ENCODE data around the gene DNAJC16. TPM values are rescaled to one million over a fixed set of nuclear protein-coding genes. Genes with fewer than 3 reads are reported as not detected.

DNAJC16 gene
- total and polyA plus RNA-seq, 5 donors: 5.4 to 22.6 (median 18.3) TPM

DNA sequence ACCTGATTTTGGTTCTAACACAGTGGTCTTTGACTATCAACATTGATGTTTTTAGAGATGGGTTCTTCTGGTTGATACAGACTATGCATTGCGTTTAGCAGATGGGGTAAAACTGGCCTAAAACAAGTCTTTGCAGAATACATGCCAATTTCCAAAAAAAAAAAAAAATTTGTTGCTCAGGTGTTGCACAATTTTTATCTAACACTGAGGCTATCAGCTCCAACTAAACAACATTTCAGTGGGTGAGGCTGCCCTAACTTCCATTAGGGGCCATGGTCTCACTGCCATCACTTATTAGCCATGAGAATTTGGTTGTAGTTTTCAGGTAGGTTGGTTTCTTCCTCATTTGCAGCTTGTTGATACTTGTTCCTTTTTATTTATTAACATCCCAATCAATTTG lies 44.2 kb downstream of the DNAJC16 start:
- Histone ChIP-seq H3K4me3 (ENCODE audit: low read length) (no peak overlapping the region), H3K27ac (ENCODE audit: low read length) (no peak overlapping the region), H3K9me3 (ENCODE audit: control insufficient read depth, low read length) (no peaks in the 10 kb centered on the region), H3K4me1 (ENCODE audit: control insufficient read depth, insufficient read depth, low read length) (peaks cover 6% of the 10 kb centered on the region), H3K27me3 (ENCODE audit: control insufficient read depth, insufficient read depth) (no peaks in the 10 kb centered on the region)
- no peak for ATAC-seq
- 98% methylated on average over 1 of the region's 1 CpG for WGBS
- intact Hi-C loops (cut with DNase I): no loop called here
- DNase-seq: no peak

- peaks cover 6% of the 10 kb centered on the region for H3K4me1 ChIP-seq (ENCODE audit: control insufficient read depth, insufficient read depth, low read length)
- no peak for ATAC-seq
- no peak overlapping the region for H3K4me3 ChIP-seq (ENCODE audit: low read length)
- DNase-seq: no peak
- no peak overlapping the region for H3K27ac ChIP-seq (ENCODE audit: low read length)
- intact Hi-C loops (cut with DNase I): no loop called here
- no peaks in the 10 kb centered on the region for H3K9me3 ChIP-seq (ENCODE audit: control insufficient read depth, low read length)
- H3K27me3 ChIP-seq (ENCODE audit: control insufficient read depth, insufficient read depth): no peaks in the 10 kb centered on the region
These were observed 44.6 kb downstream of the DNAJC16 start for GRCh38 chr1:15571266-15571665.

GRCh38 chr1:15573477-15573876 lies 46.8 kb downstream of the DNAJC16 start:
- H3K27me3 ChIP-seq (ENCODE audit: control insufficient read depth, insufficient read depth): no peaks in the 10 kb centered on the region
- 61% methylated on average over 9 of the region's 9 CpGs for WGBS
- H3K27ac ChIP-seq (ENCODE audit: low read length): no peak overlapping the region
- no peak overlapping the region for H3K4me3 ChIP-seq (ENCODE audit: low read length)
- intact Hi-C loops (cut with DNase I): no loop called here
- ATAC-seq: no peak
- no peaks in the 10 kb centered on the region for H3K9me3 ChIP-seq (ENCODE audit: control insufficient read depth, low read length)
- H3K4me1 ChIP-seq (ENCODE audit: control insufficient read depth, insufficient read depth, low read length): peaks cover 6% of the 10 kb centered on the region
- DNase-seq: no peak

GRCh38 chr1:15574741-15575140 lies 48.1 kb downstream of the DNAJC16 start:
- Histone ChIP-seq H3K9me3 (ENCODE audit: control insufficient read depth, low read length) (no peaks in the 10 kb centered on the region), H3K27ac (ENCODE audit: low read length) (no peak overlapping the region), H3K4me1 (ENCODE audit: control insufficient read depth, insufficient read depth, low read length) (peaks cover 6% of the 10 kb centered on the region), H3K27me3 (ENCODE audit: control insufficient read depth, insufficient read depth) (no peaks in the 10 kb centered on the region), H3K4me3 (ENCODE audit: low read length) (no peak overlapping the region)
- peak; percentile 41 to 66 for ATAC-seq
- 46% methylated on average over 6 of the region's 6 CpGs for WGBS
- intact Hi-C loops (cut with DNase I): no loop called here
- DNase-seq: peak in 1 of 3 donors; percentile 66

DNA sequence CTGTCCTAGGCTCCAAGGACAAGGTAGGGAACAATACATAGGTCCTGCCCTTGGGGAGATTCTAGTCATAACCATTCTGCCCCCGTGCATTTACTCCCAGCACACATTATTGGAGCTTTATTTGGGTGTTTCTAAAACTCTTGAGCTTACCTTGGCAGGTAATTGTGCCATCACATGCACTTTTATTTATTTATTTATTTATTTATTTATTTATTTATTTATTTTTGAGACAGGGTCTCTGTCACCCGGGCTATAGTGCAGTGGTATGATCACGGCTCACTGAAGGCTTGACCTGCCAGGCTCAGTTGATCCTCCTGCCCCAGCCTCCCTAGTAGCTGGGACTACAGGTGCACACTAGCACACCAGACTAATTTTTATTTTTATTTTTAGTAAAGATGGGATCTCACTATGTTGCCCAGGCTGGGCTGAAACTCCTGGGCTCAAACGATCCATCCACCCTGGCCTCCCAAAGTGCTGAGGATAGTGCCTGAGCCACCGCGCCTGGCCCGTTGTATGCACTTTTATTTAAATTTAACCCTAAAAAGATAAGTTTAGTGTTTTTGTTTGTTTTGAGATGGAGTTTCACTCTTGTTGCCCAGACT lies 49.0 kb downstream of the DNAJC16 start:
- WGBS: 96% methylated on average over 7 of the region's 7 CpGs
- DNase-seq (no peak), ATAC-seq (no peak)
- intact Hi-C loops (cut with DNase I): no loop called here
- Histone ChIP-seq H3K27ac (ENCODE audit: low read length) (no peak overlapping the region), H3K27me3 (ENCODE audit: control insufficient read depth, insufficient read depth) (no peaks in the 10 kb centered on the region), H3K4me3 (ENCODE audit: low read length) (no peak overlapping the region), H3K9me3 (ENCODE audit: control insufficient read depth, low read length) (no peaks in the 10 kb centered on the region), H3K4me1 (ENCODE audit: control insufficient read depth, insufficient read depth, low read length) (peaks cover 6% of the 10 kb centered on the region)

- intact Hi-C loops (cut with DNase I): no loop called here
- 81% methylated on average over 4 of the region's 4 CpGs for WGBS
- H3K27me3 ChIP-seq (ENCODE audit: control insufficient read depth, insufficient read depth): no peaks in the 10 kb centered on the region
- no peak for ATAC-seq
- no peaks in the 10 kb centered on the region for H3K9me3 ChIP-seq (ENCODE audit: control insufficient read depth, low read length)
- peaks cover 6% of the 10 kb centered on the region for H3K4me1 ChIP-seq (ENCODE audit: control insufficient read depth, insufficient read depth, low read length)
- no peak overlapping the region for H3K27ac ChIP-seq (ENCODE audit: low read length)
- no peak for DNase-seq
- no peak overlapping the region for H3K4me3 ChIP-seq (ENCODE audit: low read length)
These were observed 51.0 kb downstream of the DNAJC16 start for GRCh38 chr1:15577691-15578090.

DNA sequence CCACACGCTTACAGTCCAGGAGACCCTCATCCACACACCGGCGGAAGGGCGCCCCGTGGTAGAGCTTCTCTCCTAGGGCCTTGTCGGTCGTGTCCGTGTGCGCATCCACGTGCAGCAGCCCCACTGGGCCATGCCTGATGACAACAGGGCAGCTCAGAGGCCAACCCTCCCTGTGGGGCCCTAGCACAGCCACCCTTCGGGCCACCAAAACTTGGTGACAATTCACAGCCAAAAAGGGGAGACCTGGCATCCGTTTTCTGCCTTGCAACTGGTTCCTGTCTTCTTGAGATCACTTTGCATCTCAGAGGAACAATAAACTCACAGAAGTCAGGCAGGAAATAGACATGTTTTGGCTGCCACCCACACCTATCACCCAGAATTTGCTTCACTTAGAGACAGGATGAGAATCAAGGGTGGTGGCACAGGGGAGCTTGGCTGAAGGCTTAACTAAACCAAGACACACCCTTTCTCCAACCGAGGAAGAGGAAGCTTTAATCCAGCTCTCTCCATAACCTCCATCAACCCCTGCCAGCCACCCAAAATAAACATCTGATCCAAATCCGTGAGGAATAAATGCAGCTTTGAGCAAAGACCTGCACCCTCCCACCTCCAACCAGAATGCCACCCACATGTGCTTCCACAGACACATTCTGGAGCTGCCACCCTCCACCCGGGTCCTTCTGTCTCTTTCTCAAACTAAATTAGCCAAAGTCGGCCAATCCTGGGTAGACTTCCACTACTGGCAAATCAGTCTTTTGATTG lies 52.5 kb downstream of the DNAJC16 start:
- no peak overlapping the region for H3K27ac ChIP-seq (ENCODE audit: low read length)
- intact Hi-C loops (cut with DNase I): no loop called here
- H3K4me1 ChIP-seq (ENCODE audit: control insufficient read depth, insufficient read depth, low read length): peaks cover 6% of the 10 kb centered on the region
- 81% methylated on average over 16 of the region's 16 CpGs for WGBS
- H3K9me3 ChIP-seq (ENCODE audit: control insufficient read depth, low read length): no peaks in the 10 kb centered on the region
- ATAC-seq: peak in 1 of 2 donors; percentile 26
- DNase-seq: no peak
- H3K27me3 ChIP-seq (ENCODE audit: control insufficient read depth, insufficient read depth): no peaks in the 10 kb centered on the region
- H3K4me3 ChIP-seq (ENCODE audit: low read length): no peak overlapping the region

DNA sequence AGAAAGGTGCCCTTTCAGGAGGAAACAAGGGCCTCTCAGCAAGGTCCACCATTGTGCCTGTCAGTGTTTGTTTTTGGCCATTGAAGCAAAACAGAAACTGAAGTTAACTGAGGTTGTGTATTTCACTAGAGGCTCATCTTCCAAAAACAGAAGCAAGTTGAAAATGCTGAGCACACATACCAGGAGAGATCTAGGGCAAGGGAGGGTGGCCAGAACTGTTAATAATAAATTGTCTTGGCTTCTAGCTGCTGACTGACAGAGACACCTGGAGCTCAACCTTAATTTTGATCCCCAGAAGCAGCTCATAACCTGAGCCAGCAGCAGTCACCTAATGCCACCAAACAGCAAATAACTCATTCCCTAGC lies 53.0 kb downstream of the DNAJC16 start:
- no peak overlapping the region for H3K27ac ChIP-seq (ENCODE audit: low read length)
- peaks cover 8% of the 10 kb centered on the region for H3K4me1 ChIP-seq (ENCODE audit: control insufficient read depth, insufficient read depth, low read length)
- ATAC-seq: peak in 1 of 2 donors; percentile 24
- H3K9me3 ChIP-seq (ENCODE audit: control insufficient read depth, low read length): no peaks in the 10 kb centered on the region
- H3K27me3 ChIP-seq (ENCODE audit: control insufficient read depth, insufficient read depth): no peaks in the 10 kb centered on the region
- no peak overlapping the region for H3K4me3 ChIP-seq (ENCODE audit: low read length)
- intact Hi-C loops (cut with DNase I): no loop called here
- DNase-seq: no peak

DNA sequence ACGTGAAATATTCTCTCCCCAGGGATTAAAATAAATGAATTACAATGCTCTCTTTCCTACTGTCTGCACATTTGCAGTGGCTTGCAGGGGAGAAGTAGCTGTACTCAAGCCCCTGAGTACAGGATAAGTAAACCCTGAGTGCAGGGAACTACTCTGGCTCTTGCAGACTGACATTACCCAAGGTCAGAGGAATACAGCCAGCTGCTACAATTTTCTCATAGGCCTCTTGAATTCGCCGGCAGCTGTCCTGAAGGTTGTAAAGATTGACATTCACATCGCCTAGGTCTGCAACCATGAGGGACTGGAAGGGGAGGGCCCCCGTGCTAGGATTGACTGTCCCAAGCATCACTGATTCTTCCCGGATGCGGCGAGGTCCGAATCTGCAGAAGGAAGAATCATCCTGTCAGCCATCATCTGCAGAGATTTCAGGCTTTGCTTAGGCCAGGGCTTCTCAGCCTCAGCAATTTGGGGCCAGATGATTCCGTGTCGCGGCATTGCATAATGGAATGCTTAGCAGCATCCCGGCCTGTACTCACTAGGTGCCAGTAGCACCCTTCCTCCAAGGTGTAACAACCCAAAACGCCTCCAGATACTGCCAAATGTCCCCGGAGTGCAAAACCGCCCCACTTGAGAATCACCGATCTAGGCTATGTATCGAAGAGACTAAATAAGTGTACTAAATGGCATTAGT lies 56.5 kb downstream of the DNAJC16 start:
- intact Hi-C loops (cut with DNase I): no loop called here
- 89% methylated on average over 18 of the region's 18 CpGs for WGBS
- no peaks in the 10 kb centered on the region for H3K27me3 ChIP-seq (ENCODE audit: control insufficient read depth, insufficient read depth)
- no peak overlapping the region for H3K4me3 ChIP-seq (ENCODE audit: low read length)
- no peaks in the 10 kb centered on the region for H3K9me3 ChIP-seq (ENCODE audit: control insufficient read depth, low read length)
- peaks cover 3% of the 10 kb centered on the region for H3K4me1 ChIP-seq (ENCODE audit: control insufficient read depth, insufficient read depth, low read length)
- no peak overlapping the region for H3K27ac ChIP-seq (ENCODE audit: low read length)
- ATAC-seq: no peak
- DNase-seq: no peak

DNA sequence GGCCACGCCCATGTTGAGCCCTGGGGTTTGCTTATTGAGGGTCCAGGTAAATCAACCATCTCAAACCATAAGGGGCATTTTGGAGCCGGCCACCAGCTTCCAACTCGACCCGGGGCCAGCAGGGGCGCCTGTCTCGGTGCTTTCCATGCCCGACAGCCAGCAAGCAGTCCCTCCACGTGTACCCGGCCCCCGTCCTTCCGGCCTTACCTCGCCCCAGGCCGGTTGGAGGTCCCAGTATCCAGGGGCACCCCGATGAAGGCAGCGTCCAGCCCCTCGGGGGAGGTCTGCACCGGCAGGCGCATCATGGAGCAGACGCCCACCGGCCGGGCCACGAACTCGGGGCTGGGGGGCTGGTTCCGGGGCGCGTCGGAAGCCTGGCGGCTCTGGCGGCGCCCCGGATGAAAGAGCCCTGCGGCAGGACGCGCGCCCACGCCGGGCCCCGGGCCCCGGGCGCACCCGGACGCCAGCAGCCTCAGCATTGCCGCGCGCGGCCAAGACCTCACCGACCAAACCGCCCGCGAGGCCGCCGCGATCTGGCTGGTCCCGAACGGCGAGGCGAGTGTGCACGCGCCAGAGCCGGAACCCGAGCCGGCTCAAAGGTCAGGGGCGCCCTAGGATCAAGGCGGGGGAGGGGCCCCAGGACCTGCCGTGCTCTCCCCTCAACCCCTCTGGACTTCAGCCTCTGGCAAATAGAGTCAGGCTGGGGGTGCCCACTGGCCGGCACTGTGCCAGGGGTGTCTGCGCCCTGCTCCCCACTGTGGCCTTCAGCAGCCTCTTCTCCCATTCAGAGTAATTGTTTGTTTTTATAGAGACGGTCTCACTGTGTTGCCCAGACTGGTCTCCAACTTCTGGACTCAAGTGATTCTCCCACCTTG lies 58.1 kb downstream of the DNAJC16 start, which contains the start of gene AGMAT:
Gene AGMAT (minus strand): TSS at position 563 of the 875 bp plus-strand sequence. CDS start 84 bp downstream, at position 479.
- Histone ChIP-seq H3K27ac (ENCODE audit: low read length) (no peak within 1 kb of the TSS), H3K4me1 (ENCODE audit: control insufficient read depth, insufficient read depth, low read length) (peaks cover 3% of the 10 kb centered on the region), H3K27me3 (ENCODE audit: control insufficient read depth, insufficient read depth) (no peaks in the 10 kb centered on the region), H3K9me3 (ENCODE audit: control insufficient read depth, low read length) (no peaks in the 10 kb centered on the region), H3K4me3 (ENCODE audit: low read length) (peak within 1 kb of the TSS; percentile 42)
- DNase-seq (peak; percentile 29 to 70 (median 70)), ATAC-seq (peak; percentile 56 to 72)
- 2% methylated on average over 68 of the region's 68 CpGs for WGBS
- intact Hi-C loops (cut with DNase I): no loop called here
